GM19025 (cell line): Measurements from ENCODE around the gene ADIPOR1.
A peak's percentile ranks its signal among the peaks of the same experiment; 100 is the strongest.
"Not testable (repeated sequence)": the region's sequence is repeated elsewhere in the genome, so short reads cannot be mapped to it uniquely, and the experiment has no call there.

Source experiments
- ATAC-seq: cut with Tn5 transposase; IDR thresholded peaks from one replicate; pipeline ENCODE4 v1.9.1; 2021; ENCODE audit warnings: mild to moderate bottlenecking, low read depth, moderate library complexity; ENCODE audit not compliant: unreplicated experiment

Gene ADIPOR1, protein sequence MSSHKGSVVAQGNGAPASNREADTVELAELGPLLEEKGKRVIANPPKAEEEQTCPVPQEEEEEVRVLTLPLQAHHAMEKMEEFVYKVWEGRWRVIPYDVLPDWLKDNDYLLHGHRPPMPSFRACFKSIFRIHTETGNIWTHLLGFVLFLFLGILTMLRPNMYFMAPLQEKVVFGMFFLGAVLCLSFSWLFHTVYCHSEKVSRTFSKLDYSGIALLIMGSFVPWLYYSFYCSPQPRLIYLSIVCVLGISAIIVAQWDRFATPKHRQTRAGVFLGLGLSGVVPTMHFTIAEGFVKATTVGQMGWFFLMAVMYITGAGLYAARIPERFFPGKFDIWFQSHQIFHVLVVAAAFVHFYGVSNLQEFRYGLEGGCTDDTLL

DNA sequence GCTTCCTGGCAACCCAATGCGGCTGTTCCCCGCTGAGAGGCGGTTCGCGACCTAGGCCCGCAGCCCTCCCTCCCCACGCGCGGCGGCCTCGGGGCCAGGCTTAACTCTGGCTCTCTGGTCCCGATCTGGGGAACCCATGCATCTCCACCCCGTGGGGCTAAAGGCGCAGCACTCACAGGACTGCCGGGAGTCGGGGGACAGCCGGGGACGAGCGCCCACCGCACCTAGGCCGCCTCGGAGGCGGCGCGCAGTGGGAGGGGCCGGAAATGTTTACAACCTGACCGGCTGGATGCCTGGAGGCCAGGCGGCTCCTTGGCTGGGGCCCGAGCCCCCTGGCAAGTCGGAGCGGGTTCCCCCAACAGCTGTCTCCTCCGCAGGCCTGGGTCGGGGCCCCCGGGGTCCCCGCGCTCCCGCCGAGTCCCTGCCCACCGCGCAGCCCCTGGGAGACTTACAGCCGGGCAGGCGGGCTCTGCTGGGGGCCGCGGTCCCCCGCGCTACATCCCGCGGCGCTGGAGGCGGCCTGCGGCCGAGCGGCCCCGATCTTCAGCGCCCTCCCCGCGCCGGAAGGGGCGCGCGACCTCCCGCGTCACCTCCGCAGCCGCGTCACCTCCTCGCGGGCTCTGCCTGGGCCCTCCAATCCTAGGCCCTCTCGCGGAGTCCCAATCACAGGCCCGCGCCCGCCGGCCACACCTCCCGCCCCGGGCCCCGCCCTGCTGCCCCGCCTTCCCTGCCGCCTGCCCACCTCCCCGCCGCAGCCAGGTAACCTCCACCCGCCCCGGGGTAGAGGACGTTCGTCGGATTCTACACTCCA is at the start of gene ADIPOR1:
Gene ADIPOR1 (minus strand): TSS at position 580 of the 811 bp plus-strand sequence. CDS start 7,242 bp downstream, outside the sequence.
- ATAC-seq = peak; percentile 99

- peak; percentile 87 for ATAC-seq
Measured at GRCh38 chr1:203006948-203007871, 49.1 kb upstream of the ADIPOR1 start, which contains the start of gene TMEM183A. Gene TMEM183A, plus strand, starts transcription at chr1:203007374. Its CDS starts 92 bp downstream, at chr1:203007466.

- ATAC-seq = not testable (repeated sequence)
Measured at GRCh38 chr1:203005395-203006142, 47.5 kb upstream of the ADIPOR1 start.

DNA sequence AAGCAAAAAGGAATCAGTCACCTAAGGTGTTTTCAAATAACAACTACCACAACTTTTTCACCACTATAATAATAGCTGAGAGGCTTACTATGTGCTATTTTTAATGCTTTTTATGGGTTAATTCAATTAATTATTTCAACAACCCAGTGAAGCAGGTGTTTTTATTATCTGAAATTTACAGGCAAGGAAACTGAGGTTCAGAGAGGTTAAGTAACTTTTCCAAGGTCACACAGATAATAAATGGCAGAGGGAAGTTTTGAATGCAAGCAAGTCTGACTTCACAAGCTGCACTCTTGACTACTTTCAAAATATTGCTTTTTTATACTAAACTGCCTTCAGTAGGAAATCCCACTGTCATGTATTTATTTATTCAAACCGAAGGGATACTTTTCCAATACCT is 44.8 kb upstream of the ADIPOR1 start:
- ATAC-seq = no peak

DNA sequence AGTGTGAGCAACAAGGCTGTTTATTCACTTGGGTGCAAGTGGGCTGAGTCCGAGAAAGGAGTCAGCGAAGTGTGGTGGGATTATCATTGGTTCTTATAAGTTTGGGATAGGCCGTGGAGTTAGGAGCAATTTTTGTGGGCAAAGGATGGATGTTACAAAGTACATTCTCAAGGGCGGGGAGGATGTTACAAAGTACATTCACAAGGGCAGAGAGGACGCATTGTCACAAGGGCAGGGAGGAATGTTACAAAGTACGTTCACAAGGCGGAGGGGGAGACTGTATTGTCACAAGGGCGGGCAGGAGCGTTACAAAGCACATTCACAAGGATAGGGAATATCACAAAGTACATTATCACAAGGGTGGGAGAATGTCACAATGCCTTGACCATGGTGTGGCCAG is 43.9 kb upstream of the ADIPOR1 start:
- no peak for ATAC-seq

DNA sequence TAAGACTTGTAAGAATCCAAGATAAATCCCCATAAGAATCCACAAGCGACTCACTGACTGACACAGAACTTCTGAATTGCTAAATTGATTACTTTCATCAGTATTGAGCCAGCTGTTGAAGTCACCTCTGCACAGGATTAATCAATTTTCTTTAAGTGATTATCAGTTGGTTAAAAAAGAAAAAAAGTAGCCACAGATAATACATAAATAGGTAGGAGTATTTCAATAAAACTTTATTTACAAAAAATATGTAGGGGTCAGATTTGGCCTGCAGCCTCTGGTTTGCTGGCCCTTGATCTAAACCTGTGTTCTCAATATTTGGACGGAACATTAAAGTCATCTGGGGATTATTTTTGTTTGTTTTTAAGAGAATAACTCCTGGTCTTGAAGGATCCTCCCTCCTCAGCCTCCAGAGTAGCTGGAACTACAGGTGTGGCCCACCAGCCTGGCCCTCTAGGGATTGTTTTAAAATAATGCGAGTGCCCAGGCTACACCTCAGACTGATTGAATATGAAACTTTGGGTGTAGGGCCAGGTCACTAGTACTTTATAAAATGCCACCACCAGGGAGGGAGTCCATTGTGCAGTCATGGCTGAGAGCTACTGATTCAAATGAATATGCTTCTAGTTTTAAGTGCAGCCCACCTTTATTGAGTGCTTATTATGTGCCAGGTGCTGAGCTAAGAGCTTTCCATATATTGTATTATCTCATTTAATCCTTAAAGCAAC is 42.3 kb upstream of the ADIPOR1 start:
- no peak for ATAC-seq

- ATAC-seq = no peak
Measured at GRCh38 chr1:202998836-202999750, 41.0 kb upstream of the ADIPOR1 start.

GRCh38 chr1:202994756-202995155 is 36.6 kb upstream of the ADIPOR1 start:
- no peak for ATAC-seq

DNA sequence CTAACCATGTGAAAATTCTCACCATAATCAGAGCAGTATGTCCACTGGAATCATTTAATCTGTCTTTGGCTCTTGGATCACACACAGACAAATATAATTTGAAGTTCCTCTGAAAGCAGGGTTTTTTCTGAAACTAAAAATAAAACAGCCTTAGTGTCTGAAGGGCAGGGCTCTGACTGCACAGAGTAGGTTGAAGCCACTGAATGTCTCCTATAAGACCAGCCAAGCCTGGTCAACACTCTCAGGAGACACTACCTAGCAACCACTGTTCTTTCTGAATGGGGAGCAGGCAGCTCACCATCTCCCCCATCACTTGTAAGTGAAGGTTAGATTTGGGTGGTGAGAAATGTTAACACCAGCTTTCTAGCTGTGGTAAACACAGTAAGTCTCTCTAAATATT is 33.0 kb upstream of the ADIPOR1 start:
- ATAC-seq = no peak

GRCh38 chr1:202989879-202990278 is 31.8 kb upstream of the ADIPOR1 start:
- no peak for ATAC-seq

DNA sequence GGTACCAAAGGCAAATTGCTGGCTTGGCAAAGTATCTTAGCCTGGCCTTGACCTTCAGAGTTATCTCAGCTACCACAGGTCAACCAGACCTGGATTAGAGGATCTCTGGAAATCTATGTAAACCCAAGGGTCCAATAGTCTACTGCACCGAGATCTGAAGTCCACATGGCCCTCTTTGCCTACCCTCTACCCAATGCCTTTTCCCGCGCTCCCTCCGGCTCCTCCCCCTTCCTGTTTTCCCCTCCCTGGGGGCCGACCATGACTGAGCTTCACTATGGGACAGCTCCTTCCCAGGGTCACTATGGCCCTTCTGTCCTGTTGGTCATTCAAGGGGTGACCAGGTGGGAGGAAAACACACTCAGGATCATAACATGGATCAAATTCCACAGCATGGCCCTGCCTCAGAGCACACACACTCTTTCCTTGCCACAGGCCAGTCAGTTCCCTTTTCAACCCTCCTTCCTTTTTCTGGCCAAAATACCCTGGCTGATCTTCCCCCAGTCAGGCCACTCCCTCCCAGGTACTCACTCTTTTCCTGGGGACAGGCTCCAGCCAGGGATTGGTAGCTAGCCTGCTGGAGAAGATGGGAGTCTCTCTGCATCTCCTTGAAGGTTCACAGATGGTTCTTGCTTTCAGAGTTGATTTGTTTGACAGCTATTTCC is 29.9 kb upstream of the ADIPOR1 start:
- ATAC-seq = no peak

GRCh38 chr1:202987255-202987654 is 29.1 kb upstream of the ADIPOR1 start:
- no peak for ATAC-seq

GRCh38 chr1:202986120-202986519 is 28.0 kb upstream of the ADIPOR1 start:
- not testable (repeated sequence) for ATAC-seq

DNA sequence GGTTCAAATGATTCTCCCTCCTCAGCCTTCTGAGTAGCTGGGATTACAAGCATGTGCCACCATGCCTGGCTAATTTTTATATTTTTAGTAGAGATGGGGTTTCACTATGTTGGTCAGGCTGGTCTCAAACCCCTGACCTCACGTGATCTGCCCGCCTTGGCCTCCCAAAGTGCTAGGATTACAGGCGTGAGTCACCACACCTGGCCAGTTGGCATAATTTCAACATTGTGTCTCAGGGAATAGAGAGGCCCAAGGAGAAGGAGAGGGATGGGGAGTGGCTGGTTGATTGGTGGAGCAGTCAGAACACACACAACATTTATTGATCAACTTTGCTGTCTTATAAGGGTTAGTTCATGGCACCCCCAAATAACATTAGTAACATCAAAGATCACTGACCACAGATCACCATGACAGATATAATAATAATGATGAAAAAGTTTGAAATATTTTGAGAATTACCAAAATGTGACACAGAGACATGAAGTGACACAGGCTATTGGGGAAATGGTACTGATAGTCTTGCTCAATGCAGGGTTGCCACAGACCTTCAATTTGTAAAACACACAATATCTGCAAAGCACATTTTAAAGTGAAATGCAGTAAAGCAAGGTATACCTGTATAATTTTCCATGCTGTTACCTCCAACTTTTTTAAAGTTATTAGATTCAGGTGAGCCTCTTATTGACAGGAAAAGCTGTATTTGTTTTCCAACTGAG is 24.8 kb upstream of the ADIPOR1 start:
- ATAC-seq = no peak

DNA sequence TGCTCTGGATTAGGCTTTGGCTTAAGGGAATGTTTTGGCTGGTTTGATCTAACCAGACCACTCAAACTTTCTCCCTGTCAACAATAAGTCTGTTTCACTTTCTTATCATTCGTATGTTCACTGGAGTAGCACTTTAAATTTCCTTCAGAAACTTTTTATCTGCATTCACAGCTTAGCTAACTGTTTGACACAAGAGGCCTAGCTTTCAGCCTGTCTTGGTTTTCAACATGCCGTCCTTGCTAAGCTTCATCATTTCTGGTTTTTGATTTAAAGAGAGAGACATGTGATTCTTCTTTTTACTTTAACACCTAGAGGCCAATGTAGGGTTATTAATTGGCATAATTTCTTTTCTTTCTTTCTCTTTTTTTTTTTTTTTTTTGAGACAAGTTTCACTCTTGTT is 23.8 kb upstream of the ADIPOR1 start:
- no peak for ATAC-seq

DNA sequence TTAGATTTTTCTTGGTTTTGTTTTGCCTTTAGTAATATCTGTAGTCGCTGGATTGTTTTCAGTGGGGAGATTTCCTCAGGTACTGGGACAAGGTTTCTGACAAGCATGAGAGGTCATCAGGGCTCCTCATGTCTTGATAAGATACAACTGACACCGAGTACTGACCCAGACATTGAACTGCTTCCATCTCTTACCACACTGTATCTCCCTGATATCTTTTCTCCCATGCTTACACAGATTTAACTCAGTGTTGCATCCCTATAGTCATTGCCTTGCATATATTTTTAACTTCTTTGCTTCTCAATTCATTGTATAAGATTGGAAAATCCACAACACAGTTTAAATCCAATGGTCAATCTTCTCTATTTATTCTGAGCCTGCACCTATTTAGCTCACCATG is 21.3 kb upstream of the ADIPOR1 start:
- no peak for ATAC-seq

DNA sequence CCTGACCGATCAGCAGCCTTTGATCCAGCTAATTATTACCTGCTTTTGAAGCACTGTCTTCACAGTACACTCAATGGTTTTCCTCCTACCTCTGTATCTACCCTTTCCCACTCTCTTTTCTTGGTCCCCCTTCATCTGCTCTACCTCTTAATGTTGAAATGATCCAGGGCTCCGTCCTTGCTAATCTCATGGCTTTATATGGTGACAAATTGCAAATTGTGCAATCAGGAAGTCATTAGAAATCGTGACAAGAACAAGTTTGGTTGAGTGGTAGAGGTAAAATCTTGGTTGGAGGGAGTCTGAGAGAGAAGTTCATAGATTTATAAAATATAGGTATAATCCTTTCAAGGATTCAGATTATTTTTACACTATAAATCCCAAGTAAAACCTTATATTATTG is 18.5 kb upstream of the ADIPOR1 start:
- no peak for ATAC-seq
